ENCODE data around the gene ITSN1. TPM values are rescaled to one million over a fixed set of nuclear protein-coding genes. Genes with fewer than 3 reads are reported as not detected.

Gene ITSN1
- total RNA-seq, 1 experiment from 2014 or later: 30.6 TPM

DNA sequence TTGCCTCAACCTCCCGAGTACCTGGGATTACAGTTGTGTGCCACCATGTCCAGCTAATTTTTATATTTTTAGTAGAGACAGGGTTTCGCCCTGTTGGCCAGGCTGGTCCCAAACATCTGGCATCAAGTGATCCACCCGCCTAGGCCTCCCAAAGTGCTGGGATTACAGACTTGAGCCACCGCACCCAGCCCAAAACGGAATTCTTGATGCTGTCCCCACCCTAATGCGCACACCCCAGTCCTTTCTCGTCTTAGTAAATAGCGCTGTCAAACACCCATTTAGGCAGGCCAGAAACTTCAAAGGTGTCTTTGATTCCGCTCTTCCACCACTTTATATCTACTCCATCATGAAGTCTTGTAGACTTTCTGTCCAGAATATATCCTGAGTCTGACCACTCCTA lies 35.1 kb downstream of the ITSN1 start:
- no peak for TF ChIP-seq CTCF (IDR thresholded peaks at IDR 0.05; ENCODE audit: unreplicated experiment)
- Mint-ChIP-seq H3K27me3 (ENCODE audit: unreplicated experiment) (no peaks in the 10 kb centered on the region), H3K4me1 (ENCODE audit: low read depth, unreplicated experiment) (peaks cover 32% of the 10 kb centered on the region), H3K27ac (ENCODE audit: unreplicated experiment) (no peak overlapping the region), H3K36me3 (ENCODE audit: insufficient read depth, unreplicated experiment) (no peaks in the 10 kb centered on the region), H3K4me3 (ENCODE audit: low read depth, unreplicated experiment) (no peak overlapping the region), H3K9me3 (ENCODE audit: low read depth, unreplicated experiment) (no peaks in the 10 kb centered on the region)
- intact Hi-C loops (cut with micrococcal nuclease; ENCODE audit: unreplicated experiment): no loop called here
- CTCF ChIA-PET: no interaction called here
- BruUV-seq (replicated peaks): no TSS peak
- no peak for DNase-seq

GRCh38 chr21:33680870-33681269 lies 38.6 kb downstream of the ITSN1 start:
- TF ChIP-seq CTCF (IDR thresholded peaks at IDR 0.05; ENCODE audit: unreplicated experiment): no peak
- Mint-ChIP-seq H3K36me3 (ENCODE audit: insufficient read depth, unreplicated experiment) (peaks cover 7% of the 10 kb centered on the region), H3K9me3 (ENCODE audit: low read depth, unreplicated experiment) (no peaks in the 10 kb centered on the region), H3K27ac (ENCODE audit: unreplicated experiment) (no peak overlapping the region), H3K4me3 (ENCODE audit: low read depth, unreplicated experiment) (no peak overlapping the region), H3K27me3 (ENCODE audit: unreplicated experiment) (no peaks in the 10 kb centered on the region), H3K4me1 (ENCODE audit: low read depth, unreplicated experiment) (peaks cover 36% of the 10 kb centered on the region)
- intact Hi-C loops (cut with micrococcal nuclease; ENCODE audit: unreplicated experiment): no loop called here
- DNase-seq: no peak
- no TSS peak for BruUV-seq (replicated peaks)
- CTCF ChIA-PET: no interaction called here

- Mint-ChIP-seq H3K27me3 (ENCODE audit: unreplicated experiment) (no peaks in the 10 kb centered on the region), H3K4me1 (ENCODE audit: low read depth, unreplicated experiment) (peaks cover 37% of the 10 kb centered on the region), H3K27ac (ENCODE audit: unreplicated experiment) (peak overlapping the region; percentile 84), H3K4me3 (ENCODE audit: low read depth, unreplicated experiment) (peak overlapping the region; percentile 34), H3K9me3 (ENCODE audit: low read depth, unreplicated experiment) (no peaks in the 10 kb centered on the region), H3K36me3 (ENCODE audit: insufficient read depth, unreplicated experiment) (peaks cover 7% of the 10 kb centered on the region)
- intact Hi-C loops (cut with micrococcal nuclease; ENCODE audit: unreplicated experiment): no loop called here
- DNase-seq: peak; percentile 38
- BruUV-seq (replicated peaks): no TSS peak
- CTCF ChIA-PET: interaction anchor here (0.5 kb wide), 1 partner anchor 14 kb away, joined by 3 read pairs; no protein-coding TSS in a partner anchor
- TF ChIP-seq CTCF (IDR thresholded peaks at IDR 0.05; ENCODE audit: unreplicated experiment): no peak
Observed at GRCh38 chr21:33682992-33683627, 40.8 kb downstream of the ITSN1 start.

DNA sequence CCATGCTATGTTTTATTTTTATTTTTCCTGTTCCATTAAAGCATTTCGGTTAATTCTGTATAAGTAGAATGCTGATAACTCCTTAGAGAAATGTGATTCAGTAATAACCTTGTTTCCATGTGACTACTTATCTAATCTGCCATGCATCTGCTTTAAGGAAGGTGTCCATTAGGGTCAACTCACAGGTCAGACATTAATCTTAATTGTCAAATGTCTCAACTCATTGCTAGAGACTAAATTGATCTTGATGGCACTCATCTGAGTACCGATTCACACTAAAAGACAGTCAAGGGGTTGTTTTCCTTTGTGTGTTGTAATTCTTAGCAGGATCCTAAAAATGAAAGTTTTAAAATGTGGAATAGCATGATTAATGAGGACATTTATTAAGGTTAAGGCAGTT lies 41.8 kb downstream of the ITSN1 start:
- peaks cover 29% of the 10 kb centered on the region for H3K4me1 Mint-ChIP-seq (ENCODE audit: low read depth, unreplicated experiment)
- no peaks in the 10 kb centered on the region for H3K9me3 Mint-ChIP-seq (ENCODE audit: low read depth, unreplicated experiment)
- peaks cover 7% of the 10 kb centered on the region for H3K36me3 Mint-ChIP-seq (ENCODE audit: insufficient read depth, unreplicated experiment)
- H3K4me3 Mint-ChIP-seq (ENCODE audit: low read depth, unreplicated experiment): peak overlapping the region; percentile 34
- TF ChIP-seq CTCF (IDR thresholded peaks at IDR 0.05; ENCODE audit: unreplicated experiment): no peak
- H3K27me3 Mint-ChIP-seq (ENCODE audit: unreplicated experiment): no peaks in the 10 kb centered on the region
- intact Hi-C loops (cut with micrococcal nuclease; ENCODE audit: unreplicated experiment): no loop called here
- DNase-seq: no peak
- CTCF ChIA-PET: interaction anchor here (0.6 to 0.7 kb wide), 2 partner anchors 11 to 20 kb away, joined by 3 read pairs; no protein-coding TSS in a partner anchor
- H3K27ac Mint-ChIP-seq (ENCODE audit: unreplicated experiment): peak overlapping the region; percentile 84
- no TSS peak for BruUV-seq (replicated peaks)
